ENCODE data around the gene PPP4R3C. TPM values are rescaled to one million over a fixed set of nuclear protein-coding genes. Genes with fewer than 3 reads are reported as not detected.

The PPP4R3C gene
- polyA plus RNA-seq, 1 experiment, result not detected

GRCh38 chrX:27439771-27440170 is 23.4 kb downstream of the PPP4R3C start:
- TF ChIP-seq CTCF (IDR thresholded peaks at IDR 0.05; ENCODE audit: low read depth, low read length), result no peak
- Histone ChIP-seq H3K4me3 (ENCODE audit: low read depth, low read length) (no peak overlapping the region), H3K9me3 (ENCODE audit: control insufficient read depth, insufficient read depth, low read length) (peaks cover 3% of the 10 kb centered on the region; the same call in 1 of the 2 replicates), H3K27ac (ENCODE audit: low read depth, low read length) (no peak overlapping the region), H3K27me3 (ENCODE audit: control insufficient read depth, insufficient read depth, low read length) (no peaks in the 10 kb centered on the region)
- no peak for DNase-seq (ENCODE audit: low read depth, low spot score)
- ChIA-PET POLR2A (no interaction called here), CTCF (no interaction called here)

GRCh38 chrX:27438937-27439336 is 24.2 kb downstream of the PPP4R3C start:
- Histone ChIP-seq H3K27me3 (ENCODE audit: control insufficient read depth, insufficient read depth, low read length) (no peaks in the 10 kb centered on the region), H3K27ac (ENCODE audit: low read depth, low read length) (no peak overlapping the region), H3K4me3 (ENCODE audit: low read depth, low read length) (no peak overlapping the region), H3K9me3 (ENCODE audit: control insufficient read depth, insufficient read depth, low read length) (peaks cover 3% of the 10 kb centered on the region; the same call in 1 of the 2 replicates)
- ChIA-PET CTCF (no interaction called here), POLR2A (no interaction called here)
- DNase-seq (ENCODE audit: low read depth, low spot score), result no peak
- no peak for TF ChIP-seq CTCF (IDR thresholded peaks at IDR 0.05; ENCODE audit: low read depth, low read length)

GRCh38 chrX:27435031-27435430 is 28.1 kb downstream of the PPP4R3C start:
- TF ChIP-seq CTCF (IDR thresholded peaks at IDR 0.05; ENCODE audit: low read depth, low read length), result no peak
- Histone ChIP-seq H3K27me3 (ENCODE audit: control insufficient read depth, insufficient read depth, low read length) (no peaks in the 10 kb centered on the region), H3K9me3 (ENCODE audit: control insufficient read depth, insufficient read depth, low read length) (no peaks in the 10 kb centered on the region), H3K27ac (ENCODE audit: low read depth, low read length) (no peak overlapping the region), H3K4me3 (ENCODE audit: low read depth, low read length) (no peak overlapping the region)
- ChIA-PET POLR2A (no interaction called here), CTCF (no interaction called here)
- DNase-seq (ENCODE audit: low read depth, low spot score), result no peak

Other genes starting within 250 kb of the PPP4R3C start
- gene DCAF8L2, start 127.0 kb upstream of the PPP4R3C start, polyA plus RNA-seq (2011; rRNA removed), result not detected in 2 replicates